ENCODE results near the gene DIO3.
"Not testable (repeated sequence)": the region's sequence is repeated elsewhere in the genome, so short reads cannot be mapped to it uniquely, and the experiment has no call there.

DIO3 gene

DNA sequence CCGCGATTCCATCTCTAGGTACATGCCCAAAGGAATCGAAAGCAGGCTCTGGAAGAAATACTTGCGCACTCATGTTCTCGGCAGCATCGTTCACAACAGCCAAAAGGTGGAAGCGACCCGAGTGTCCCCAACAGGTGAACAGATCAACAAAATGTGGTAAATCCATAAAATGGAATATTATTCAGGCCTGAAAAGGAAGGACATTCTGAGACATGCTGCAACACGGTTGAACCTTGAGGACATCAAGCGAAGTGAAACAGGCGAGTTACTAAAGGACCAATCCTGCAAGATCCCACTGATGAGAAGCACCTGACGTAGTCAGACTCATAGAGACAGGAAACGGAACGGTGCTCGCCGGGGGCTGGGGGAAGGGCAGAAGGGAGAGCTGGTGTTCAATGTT, 17.5 kb upstream of the DIO3 start:
- no peak for DNase-seq

DNA sequence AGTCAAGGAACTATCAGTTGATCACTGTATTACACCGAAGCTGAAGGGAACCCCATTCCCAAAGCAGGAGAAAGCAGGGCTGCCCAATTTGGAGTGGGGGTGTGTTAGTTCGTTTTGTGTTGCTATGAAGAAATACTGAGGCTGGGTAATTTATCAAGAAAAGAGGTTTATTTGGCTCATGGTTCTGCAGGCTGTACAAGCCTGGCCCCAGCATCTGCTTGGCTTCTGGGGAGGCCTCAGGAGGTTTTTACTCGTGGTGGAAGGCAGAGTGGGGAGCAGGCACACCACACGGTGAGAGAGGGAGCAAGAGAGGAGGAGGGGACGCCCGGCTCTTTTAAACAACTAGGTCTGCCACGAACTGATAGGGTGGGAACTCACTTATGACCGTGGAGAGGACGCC, 16.7 kb upstream of the DIO3 start:
- no peak for DNase-seq

DNA sequence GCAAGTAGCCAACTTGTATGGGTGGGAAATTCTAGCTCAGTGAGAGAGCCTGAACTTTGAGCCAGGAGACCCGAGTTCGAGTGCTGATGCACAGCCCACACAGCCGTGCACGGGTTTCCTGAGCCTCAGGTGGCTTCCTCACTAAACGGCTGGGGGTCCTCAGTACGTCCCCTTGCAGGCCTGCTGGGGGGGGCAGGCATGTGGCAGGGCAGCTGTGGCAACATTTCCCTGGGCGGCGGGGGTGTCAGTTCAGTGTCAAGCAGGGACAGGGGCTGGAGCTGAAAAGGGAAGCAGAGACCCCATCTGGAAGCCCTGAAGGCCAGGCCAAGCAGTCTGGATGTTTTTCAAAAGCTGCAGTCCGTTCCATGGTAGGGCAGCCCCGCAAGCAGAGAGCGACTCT, 14.6 kb upstream of the DIO3 start:
- no peak for DNase-seq

DNA sequence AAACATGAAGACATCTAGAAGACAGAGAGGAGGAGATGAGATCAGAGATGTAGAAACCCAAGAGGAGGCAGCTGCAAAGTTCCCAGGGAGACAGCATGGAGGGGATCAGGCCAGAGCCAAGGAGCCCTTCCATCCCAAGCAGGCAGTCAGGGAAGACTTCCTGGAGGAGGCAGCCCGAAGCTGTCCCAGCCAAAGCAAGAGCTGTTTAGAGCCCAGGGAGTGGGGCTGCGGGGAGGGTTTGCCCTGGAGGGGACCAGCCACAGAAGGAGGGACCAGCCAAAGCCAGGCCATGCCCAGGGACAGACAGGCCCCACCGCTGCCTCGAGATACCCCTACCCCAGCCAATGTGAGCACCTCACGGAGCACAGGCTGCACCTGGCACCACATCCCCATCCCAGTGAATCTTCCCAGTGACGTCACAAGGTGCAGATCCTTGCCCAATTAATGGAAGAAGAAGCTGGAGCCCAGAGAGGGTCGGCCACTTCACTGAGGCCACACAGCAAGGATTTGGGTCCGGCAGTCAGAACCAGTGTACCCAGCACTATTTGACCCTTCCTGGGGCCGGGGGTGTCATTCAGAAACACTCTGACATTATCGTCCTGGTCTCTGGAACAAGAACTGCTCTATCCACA, 14.1 kb upstream of the DIO3 start:
- DNase-seq = no peak

DNA sequence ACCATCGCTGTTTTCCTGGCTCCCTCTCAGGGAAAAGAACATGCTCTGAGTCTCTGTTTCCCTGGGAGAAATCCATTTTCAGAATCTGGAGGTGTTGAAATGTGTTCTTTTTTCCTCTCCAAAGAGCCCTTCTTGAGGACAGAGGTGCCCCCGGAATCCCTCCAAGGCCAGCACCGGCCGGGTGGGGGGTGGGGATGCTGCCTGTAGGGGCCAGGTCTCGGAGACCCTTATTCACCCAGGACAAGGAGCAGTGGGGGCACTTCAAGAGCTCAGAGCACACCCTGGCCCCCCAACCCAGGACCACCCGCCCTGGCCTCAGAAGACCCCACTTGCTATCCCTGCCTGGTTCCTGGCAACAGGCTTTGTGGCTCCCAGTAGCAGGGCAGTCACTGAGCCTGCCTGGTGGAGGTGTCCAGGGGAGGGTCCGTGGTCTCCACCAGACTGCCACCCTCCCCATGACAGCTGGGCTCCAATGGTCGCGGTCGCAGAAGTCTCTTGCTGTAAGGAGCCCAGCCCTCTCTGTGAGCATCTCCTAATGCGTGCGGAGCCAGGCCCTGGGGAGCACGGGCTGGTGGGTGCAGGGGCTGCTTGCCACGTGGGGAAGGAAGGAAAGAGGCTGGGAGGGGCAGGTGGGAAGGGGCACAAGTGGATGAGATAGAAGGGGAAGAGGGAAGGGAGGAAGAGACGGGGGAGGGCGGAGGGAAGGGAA, 13.2 kb upstream of the DIO3 start:
- DNase-seq = no peak

DNA sequence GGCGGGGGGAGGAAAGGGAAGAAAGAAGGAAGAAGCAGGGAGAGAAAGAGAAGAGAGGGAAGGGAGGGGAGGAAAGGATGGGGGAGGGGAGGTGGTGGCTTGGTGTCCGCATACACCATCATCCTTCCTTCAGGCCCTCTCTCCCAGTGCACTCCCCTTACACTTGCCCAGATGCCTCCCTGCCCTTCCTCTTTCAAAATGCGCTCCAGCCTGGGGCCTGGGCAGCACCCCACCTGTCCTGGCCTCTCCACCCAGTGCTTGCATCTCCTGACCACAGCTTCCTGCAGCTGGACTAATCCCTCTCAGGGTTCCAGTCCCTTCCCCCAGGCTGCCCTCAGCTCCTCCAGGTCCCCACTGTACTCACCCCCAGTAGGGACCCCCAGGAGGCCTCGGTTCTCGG, 12.6 kb upstream of the DIO3 start:
- no peak for DNase-seq

DNA sequence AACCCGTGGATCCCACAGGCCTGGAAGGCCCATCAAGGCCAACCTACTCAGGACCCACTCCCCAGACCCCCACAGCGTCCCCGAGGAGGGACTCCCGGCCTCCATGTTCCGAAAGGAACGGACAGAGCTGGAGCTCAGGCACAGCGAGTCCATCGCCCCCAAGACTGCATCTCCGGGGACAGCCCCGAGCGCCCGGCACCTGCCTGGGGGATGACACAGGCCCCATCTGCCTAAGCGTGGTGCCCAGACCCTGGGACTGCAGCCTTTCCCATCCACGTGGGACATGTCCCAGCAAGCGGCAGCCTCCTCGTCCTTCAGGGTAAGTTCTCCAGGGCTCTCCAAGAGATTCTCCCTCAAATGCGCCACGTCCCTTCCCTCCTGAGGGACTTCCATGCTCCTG, 12.1 kb upstream of the DIO3 start:
- no peak for DNase-seq

DNA sequence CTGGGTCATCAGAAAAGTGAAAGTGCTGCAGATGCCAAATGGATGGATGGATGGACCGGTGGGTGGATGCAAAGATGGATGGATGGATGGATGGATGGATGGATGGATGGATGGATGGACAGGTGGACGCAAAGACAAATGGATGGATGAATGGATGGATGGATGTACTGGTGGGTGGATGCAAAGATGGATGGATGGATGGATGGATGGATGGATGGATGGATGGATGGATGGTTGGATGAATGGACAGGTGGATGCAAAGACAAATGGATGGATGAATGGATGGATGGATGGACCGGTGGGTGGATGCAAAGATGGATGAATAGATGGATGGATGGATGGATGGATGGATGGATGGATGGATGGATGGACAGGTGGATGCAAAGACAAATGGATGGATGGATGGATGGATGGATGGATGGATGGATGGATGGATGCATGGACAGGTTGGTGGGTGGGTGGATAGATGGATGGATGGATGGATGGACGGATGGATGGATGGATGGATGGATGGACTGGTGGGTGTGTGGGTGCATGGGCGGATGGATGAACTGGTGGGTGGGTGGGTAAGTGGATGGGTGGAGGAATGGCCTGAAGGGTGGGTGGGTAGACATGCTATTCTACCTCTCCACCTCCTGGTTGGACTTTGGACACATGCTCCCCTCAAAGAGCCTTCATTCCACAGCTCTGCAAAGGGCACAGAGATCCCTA, 10.9 kb upstream of the DIO3 start:
- not testable (repeated sequence) for DNase-seq

DNA sequence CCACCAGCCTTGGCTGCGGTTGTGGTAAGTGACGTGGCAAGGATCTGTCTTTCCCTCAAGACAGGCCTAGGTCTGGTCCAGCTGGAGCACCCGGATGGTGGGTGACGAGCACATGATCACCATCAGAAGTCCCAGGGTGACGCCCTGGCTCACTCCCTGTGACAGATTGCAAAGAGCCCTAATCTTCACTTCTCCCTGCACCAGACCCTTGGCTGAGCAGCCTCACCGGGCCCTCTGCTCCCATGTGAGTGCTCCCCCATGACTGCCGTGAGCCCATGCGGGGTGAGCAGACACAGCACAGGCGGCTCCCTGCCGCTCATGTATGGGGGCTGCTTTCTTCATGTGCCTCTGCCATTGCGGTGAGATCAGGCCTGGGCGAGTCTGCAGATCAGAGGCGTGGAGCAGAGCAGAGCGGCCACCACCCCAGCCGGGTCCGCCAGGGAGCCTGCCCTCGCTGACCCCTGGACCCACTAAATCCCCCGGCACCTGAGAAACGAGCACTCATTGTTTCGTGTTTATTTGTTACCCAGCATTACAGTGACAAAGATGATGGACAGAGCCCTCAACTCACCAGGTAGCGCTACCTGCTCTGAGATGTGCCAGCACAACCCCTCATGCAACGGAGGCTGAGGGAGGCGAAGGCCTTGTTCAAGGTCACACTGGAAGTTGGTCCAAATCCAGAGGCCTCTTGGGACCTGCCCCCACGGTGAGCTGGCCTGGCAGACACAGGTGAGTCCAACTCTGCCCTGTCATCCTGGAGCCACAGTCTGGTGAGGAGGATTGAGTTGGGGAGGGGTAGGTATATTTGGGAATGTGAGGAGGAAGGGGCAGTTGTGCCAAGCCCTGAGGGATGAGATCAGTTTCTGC, 9.3 kb upstream of the DIO3 start:
- no peak for DNase-seq

DNA sequence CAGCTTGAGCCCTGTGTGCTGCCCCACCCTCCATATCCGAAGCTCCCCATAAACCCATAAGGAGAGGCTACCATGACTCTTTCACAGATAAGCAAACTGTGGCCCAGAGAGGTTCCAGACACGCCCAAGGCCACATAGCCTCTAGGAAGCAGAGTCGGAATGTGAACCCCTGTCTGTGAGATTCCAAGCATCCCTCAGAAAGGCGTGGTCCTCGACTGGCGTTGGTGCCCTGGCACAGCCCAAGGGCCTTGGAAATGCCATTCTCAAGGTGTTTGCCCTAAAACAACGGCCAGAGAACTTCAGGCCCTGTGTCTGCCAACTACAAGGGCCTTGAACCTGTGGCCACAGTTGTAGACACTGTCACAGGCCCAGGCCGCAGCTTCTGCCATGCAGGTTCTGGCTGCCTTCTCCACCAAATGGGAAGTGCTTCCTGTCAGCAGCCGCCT, 8.5 kb upstream of the DIO3 start:
- DNase-seq = no peak

DNA sequence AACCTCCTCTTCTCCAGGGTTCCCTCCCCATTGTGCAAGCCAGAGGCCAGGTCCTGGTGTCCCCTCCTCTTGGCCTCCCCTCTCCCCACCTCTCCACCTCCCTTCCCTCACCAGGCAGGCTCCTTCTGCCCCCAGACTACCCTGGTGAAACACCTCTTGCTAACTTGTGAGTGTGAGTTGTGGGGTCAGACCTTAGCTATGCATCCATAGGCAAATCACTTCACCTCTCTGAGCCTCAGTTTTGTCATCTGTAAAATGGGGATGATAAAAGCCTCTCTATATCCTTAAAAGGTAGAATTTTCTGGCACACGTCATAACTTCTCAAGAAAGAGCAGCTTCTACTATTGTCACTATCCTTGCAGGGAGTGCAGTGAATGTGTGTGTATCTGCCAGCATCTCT, 7.9 kb upstream of the DIO3 start:
- DNase-seq = no peak

DNA sequence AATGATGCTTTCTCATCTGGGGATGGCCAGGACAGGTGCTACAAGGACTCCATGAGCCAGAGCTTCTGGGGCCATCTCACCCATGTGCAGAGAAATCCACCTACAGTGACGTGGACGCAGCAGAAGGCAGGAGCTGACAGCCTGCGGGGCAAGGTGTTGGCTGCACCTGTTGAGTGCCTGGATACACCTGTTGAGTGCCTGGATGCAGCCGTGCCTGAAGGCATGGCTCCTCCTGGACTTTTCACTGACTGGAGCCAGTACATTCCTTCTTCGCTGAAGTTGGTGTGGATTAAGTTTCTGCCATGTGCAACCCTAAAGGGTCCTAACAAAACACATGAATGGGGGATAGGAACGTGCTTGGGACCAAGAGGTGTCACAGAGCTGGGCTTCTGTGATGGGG, 7.4 kb upstream of the DIO3 start:
- no peak for DNase-seq

DNA sequence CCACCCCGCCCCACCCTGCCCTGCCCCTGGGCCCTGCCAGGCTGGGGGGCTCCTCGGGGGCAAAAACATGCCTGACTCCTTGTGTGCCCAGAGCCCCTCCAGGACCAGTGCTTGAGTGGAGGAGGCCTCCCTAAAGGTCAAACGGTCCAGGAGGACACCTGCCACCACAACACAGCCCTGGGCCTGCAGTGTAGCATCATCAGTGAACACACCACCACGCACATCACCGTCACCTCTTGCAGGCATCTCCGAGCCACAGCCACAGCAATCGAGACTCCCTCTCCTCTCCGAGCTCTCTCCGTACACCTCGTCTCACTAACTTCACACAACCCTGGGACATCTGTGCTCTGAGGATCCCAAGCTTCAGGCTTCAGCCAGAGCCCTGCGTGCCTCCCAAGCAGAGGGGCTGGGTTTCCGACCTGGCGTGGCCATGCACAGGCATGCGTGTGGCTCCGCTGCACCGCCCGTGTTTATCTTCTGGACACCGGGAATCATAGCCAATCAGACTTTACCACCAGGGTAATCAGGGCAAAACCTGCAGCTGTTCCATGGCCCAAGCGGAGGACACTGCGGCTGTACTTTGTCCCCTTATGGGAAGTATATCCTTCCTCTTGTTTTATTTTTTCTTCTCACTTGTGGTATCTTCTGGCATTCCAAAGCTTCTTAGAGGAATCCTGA, 6.2 kb upstream of the DIO3 start:
- no peak for DNase-seq

DNA sequence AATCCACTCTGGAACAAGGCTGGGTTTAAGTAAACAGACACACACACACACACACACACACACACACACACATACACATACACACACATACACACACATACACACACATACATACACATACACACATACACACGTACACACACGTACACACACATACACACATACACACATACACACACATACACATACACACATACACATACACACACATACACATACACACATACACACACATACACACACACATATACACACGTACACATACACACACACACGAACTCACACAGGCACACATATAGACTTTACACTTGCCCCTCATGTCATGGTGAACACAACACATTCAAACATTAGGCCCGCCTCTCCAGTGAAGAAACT, 5.6 kb upstream of the DIO3 start:
- not testable (repeated sequence) for DNase-seq

DNA sequence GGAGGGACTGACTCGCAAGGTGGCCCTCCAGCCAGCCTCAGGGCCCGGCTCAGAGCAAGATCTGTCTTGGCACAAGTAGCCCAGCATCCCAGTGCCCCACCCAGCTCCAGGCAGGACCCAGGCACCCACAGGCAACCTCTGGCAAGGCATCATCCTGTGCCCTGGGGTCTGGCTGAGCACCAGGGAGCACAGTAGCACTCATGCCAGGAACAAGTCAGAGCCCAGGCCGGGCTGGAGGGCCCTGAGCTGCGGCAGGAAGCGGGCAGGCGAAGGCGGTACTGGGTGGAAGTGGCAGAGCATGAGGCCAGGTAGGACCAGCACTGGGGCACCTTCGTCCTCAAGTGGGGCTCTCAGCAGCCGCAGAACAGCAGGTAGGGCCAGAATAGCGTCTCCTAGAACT, 5.2 kb upstream of the DIO3 start:
- no peak for DNase-seq

DNA sequence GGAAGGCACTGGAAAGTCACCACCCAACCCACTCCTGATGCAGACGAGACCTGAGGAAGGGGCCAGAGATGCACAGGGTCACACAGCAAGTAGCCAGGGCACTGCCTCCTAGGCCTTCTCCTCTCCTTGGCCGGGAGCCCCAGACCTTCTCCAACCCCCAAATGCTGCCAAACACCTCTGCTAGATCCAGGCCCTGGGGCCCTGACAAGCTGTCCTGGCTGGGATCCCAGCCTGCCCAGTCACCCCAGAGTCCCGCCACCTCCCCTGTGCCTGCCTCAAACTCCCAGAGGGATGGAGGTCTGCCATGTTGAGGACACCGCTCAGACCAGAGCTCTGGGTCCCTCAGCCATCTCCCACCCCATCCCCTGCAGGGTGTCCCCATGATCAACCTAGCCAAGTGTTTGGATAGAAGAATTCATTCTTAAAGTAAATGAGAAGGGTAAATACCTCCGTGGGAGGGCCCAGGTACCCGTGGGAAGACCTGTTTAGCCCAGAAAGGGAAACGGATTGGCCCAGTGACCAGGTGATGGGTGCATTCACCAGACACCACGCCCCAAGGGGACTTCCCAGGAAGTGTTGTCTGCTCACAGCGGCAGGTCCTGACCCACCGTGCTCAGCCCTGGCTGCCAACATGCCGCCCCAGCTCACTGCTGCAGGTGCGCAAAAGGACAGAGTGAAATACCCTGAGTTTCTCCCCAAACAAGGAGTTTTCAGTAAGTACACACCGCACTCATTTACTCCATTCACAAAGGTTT, 4.6 kb upstream of the DIO3 start:
- no peak for DNase-seq

DNA sequence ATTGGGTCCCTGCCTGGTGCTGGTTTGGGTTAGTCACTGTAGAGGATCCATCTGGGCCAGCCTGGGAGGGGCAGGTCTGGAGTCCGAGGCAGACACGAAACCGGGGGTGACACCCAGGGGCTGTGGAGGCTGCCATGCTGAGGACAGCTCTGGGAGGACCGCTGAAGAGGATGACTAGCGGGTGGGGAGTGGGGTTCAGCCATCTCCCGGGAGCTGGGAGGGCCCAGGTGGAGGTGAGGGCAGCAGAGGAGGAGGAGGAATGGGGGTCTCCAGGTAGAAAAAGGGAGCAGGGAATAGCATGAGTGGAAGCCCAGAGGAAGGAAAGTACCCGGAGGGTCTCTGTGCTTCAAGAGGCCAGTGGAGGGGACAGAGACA, 4.0 kb upstream of the DIO3 start:
- DNase-seq = no peak

DNA sequence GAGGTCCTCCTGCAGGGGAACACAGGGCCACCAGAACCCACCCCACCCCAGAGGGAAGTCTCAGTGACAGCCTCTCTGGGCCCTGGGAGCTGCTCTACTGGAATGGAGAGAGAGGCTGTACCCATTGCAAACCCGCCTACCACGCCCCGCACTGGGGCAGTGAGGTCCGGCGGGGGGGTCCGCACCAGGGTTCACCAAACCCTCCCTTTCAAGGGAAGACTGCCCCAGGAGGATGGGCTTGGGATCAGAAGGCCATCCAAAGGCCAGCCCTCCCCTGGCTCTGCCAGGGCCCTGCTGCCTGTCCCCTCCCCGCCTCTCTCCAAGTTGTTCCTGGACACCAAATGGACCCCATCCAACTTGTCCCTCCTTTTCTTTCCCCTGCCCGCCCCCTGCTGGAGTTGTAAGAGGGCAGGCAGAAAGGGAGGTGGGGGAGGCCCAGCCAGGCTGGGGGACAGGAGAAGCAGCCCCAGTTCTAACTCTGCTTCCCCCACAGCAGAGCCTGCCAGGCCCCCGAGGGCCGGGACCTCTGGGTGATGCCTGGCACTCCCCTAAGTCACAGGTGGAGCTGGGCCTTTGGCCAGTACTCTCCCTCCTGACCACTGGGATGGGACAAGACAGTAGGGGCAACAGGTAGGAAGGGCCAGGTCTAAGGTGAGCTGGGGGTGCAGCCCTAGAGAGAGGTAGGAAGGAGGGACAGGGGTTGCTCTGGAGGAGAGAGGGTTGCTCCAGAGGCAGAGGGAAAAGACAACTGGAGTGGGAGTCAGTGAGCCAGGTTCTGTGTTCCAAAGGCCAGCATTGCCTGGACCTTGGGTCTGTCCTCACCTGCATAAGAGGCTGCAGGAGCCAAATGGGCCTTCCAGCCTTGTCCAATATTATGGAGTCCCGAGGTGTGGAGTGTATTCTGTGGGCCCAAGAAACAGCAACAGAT, 3.2 kb upstream of the DIO3 start:
- no peak for DNase-seq

DNA sequence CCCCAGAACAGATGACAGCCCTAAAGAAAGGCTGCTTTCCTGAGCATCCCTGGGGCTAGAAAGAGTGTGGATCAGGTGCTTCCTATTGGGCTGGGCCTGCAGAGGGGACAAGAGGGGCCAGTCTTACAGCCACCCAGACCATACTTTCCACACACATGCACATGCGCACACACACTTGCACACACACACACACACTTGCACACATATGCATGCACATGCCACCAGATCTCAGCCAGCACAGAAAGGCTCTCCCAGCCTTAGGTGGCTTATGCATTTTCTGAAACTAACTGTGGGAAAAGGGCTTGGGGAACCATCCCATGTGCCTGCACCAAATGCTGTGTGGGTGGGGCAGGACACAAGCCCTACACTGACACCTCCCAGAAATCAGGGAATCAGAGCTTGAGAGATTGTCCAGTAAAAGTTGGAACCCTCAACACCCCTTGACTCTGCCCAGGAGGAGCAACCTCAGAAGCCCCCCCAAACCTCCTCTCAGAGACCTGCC, 2.5 kb upstream of the DIO3 start:
- DNase-seq = no peak

DNA sequence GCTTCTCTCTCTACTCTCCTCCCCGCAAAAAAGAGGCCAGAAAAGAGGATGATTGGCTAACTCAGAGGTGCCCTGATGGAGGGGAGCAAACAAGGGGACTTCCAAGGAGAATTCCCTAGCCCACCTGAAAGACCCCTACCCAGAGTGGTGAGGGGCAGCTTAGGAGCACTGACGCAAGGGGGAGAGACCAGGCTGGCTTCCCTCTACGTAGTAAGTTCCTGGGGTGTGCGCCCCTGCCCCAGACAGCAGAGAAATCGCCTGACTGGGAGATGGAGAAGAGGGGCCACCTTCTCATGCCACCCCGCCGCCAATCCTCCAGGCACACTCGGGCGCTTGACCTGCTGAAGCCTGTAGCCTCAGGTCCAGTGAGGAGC, 2.1 kb upstream of the DIO3 start:
- DNase-seq = no peak

All from activated CD4-positive, alpha-beta T cell treated with anti-CD3 and anti-CD28 coated beads for 1 hour (primary cell).